Activated CD4-positive, alpha-beta T cell treated with anti-CD3 and anti-CD28 coated beads for 4 hours (primary cell): ENCODE data around the gene CDK5RAP2.

Experiments used
- DNase-seq, 2 donors: peaks; one replicate each; pipeline ENCODE4 v3.0.0-alpha.2; 2020

CDK5RAP2 gene

DNA sequence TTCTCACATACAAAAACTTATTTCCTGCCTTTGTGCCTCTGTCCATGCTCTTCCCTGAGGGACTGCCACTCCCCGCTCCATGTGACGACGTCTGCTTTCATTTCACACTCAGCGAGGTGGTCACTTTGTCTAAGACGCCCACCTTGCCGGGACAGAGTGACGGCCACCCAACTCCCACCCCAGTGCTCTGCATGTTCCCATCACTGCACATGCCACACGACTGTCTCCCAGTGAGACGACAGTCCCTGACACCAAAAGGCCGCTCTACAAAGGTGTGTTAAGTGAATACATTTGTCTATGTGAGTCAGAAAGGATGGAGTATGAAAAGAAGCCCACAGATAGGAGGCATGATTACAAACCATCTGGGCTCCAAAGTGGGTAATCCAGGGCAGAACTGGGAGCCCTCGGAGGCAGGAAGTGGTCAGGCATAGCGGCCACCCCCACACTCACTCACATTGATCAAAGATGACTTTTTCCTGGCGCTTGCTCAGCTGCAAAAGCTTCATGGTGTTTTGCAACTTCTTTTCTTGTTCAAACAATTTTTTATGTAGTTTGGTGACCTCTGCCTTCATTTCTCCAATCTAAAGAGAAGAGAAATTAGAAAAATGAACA, 185.8 kb downstream of the CDK5RAP2 start:
- peak in 1 of 2 donors; percentile 9 for DNase-seq

DNA sequence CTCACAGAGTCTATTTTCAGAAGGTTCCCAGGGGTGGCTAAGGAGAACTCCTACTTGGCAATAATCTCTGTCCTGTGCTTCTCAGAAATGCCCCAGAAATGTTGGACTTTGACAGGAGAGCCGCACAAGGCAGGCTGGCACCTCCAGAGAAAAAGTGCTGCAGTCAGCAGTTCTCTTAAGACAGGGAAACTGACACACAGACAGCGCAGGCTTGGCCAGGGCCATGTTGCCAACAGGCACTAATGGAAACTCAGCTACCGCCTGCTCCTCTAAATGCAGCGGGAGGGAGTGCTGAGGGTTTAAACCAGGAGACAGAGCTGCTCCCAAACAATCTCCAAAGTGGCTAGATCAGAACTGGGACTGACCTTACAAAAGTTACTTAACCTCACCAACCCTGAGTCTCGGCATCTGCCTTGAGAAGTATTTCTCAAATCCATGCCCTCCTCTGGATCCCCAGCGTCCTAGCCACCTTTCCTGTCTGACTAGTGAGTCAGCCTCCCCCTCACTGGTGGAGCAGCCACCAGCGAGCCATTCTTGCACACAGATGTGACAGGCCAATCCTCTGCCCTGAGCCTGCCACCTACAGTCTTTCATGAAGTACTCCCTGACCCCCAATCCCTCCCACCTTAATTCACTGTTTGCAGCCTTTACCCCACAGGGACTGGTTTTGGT, 186.4 kb downstream of the CDK5RAP2 start:
- no peak for DNase-seq

GRCh38 chr9:120392711-120393110, 187.3 kb downstream of the CDK5RAP2 start:
- no peak for DNase-seq

GRCh38 chr9:120392245-120392644, 187.7 kb downstream of the CDK5RAP2 start:
- no peak for DNase-seq

DNA sequence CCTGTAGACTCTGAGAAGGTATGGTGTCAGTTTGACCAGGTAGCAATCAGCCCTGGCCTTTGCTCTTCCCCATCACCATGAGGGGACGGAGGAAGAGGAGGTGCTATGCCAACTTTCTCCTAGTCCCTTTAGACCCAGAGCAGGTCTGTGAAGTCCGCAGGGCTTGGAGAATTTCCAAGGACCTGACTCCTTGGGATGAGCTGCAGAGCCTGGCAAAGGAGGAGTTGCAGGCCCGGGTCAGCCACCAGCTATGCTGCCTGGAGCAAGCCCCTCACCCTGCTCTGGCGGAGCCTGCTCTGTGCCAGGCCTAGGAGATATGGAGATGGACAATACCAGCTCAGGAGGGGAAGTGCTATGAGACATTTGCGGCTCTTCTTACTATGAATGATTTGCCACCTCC, 188.3 kb downstream of the CDK5RAP2 start:
- no peak for DNase-seq

DNA sequence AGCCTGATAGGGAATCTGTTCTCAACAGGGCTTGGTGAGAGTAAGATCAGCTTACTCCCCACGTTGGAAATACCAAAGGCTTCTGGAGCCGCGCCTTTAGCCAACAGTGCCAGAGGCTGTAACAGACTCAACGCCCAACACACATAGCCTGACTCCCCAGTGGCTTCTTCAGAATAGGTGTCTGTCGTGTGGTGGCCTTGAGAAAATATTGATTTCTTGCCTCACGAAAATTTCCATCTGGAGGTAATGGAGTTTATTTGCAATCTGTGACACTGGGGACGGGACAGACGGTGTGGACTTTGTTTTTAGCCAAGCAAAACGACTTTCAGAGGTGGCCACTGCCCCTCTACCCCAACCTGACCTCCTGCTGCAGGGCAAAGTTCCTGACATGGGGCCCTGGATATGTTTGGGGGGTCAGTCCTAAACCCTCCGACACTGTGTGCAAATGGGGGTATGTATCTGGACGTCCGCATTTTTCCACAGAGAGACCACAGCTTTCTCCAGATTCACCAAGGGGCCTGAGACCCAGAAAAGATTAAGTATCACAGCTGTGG, 189.3 kb downstream of the CDK5RAP2 start:
- no peak for DNase-seq

- no peak for DNase-seq
These were observed 190.1 kb downstream of the CDK5RAP2 start for GRCh38 chr9:120389867-120390266.

GRCh38 chr9:120389300-120389699, 190.7 kb downstream of the CDK5RAP2 start:
- DNase-seq = no peak

- no peak for DNase-seq
These were observed 191.7 kb downstream of the CDK5RAP2 start for GRCh38 chr9:120388003-120388855.

DNA sequence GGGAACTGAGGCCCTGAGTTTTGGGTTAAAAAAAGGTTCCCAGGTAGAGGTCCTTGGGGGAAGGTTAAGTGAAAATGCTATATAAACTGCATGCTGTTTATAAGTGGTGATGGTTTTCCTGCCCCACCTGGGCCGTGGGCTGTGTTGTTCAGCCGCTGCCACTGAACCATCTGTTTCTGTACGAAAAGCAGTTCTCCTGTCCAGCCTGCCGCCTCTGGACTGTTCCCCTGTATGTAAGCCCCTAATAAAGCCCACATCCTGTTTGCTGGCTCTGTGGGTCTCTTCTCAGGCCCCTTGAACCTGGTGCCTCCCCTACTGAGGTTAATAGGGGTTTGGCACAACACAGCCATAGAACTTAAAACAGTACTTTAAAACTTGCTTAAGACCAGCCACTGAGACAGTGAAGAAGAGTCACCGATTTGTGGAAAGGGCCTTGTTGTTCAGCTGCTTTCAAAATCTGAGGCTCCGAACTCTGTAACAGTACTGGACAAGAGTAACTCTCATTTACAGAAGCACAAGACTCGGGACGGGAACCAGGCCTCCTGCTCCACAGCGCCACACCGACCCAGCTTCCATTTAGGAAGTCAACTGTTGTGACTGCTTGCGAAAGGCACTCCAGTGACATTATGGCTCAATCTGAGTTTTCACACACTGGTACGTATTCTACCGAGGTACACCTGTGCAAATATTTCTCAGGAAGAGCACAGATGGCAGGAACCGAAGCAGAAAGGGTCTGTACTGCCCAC, 192.5 kb downstream of the CDK5RAP2 start:
- no peak for DNase-seq

- DNase-seq = no peak
These were observed 193.4 kb downstream of the CDK5RAP2 start for GRCh38 chr9:120386390-120387131.

- DNase-seq = no peak
These were observed 194.2 kb downstream of the CDK5RAP2 start for GRCh38 chr9:120385606-120386389.

DNA sequence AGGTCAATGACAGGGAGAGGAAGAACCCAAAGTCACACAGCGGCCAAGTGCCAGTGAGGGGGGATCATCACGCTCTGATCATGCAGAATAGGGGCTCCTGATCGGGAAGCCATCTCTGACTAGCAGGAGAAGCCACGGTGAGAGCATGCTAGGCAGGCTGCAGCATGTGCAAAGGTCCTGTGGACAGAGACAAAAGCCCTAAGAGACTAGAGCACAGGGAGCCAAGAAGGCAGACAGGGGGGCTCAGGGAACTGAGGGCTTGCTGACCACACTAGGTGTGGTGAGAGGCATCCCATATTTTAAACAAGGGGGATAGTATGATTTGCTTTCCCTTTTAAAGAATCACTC, 195.1 kb downstream of the CDK5RAP2 start:
- no peak for DNase-seq

DNA sequence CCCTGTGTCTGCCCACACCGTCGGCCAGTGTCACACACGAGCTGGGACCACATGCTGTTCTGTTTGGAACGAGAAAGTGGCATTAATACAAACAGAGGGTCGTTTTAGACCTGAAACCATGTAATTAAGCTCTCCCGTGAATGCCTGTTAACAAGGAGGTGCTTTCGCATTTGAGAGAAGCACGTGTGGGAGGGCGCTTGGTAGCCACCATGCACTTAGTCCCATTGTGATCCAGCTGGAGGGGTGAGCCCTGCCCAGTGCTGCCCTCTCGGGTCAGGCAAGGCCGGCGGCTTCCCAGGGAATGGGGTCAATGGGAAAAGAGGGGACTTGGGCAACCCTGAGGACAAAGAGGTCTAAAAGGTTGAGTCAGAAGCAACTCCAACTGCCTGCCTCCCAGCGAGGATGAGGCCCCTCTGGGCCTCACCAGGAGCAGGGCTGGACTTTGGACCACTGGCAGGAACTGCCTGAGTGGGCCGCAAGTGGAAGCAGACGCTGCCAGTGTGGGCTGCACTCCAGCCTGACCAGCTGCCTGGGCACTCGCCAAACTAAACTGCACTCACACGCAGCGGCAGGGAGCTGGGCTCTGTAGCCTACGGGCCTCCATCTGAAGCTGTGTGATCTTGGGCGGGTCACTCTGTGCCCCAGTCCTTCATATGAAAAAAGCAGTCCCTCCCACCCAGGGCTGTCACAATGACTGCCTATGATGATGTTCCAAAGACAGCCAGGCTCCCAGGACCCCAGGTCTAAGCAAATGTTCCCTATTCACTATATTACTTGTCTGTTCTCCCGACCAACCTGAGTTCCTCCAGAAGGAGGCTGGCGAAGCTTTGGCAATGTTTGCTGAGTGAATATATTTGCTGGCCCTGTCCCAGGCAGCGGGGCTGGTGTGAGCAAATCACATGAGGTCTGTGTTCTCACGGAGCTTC, 195.7 kb downstream of the CDK5RAP2 start:
- no peak for DNase-seq

- DNase-seq = no peak
These were observed 196.4 kb downstream of the CDK5RAP2 start for GRCh38 chr9:120383611-120383998.

DNA sequence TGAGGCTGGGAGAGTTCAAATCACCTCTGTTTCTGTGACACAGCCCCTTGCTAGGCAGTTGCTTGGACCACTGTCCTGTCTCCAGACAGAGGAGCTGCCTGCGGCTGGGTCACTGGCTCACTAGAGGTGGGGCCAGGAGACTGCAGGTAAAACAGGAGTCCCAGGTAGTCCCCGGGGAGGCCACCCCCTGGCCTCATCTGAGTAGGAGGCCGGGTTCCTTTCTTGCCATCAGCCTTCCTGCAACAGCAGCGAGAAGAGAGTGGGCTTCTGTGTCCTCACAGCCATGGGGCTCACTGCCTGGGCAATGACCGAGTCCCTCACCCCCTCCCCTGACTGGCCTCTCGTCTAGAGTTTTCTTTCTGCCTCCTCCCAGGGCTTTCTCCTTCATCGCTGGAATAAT, 197.5 kb downstream of the CDK5RAP2 start:
- no peak for DNase-seq

DNA sequence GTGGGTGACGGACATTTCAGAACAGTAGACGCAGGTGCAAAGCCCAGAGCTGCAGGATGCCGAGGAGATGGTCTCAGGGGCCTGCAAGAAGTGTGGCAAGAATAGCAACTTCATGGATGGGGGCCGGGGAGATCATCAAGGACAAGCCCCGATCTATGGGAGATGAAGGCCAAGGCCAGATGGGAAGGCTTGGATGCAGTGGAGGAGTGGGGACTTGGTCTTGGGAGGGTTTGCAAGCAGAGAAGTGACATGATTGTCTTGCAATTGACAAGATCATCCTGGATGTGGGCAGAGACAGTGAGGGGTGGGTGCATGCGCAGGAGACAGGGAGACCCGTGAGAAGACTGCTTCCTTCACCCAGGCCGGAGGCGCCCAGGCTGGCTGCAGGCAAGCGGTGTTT, 198.1 kb downstream of the CDK5RAP2 start:
- no peak for DNase-seq

DNA sequence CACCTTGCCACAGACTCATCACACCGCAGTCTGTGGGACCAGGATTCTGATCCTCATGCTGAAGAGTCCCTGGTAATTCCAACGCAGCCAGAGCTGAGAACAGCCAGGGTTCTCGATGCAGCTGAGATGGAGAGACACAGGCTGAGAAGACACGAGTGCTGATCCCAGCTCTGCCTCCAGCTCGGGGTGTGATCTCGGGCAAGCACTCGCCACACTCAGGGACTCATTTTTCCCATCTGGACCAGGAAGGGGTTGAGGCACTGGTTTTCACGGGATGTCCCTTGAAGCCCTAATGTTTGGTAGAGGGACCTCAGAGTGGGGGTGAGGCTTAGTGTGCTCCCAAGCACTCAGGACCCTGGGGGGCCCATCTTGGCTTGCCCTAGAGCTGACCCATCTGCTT, 200.4 kb downstream of the CDK5RAP2 start:
- no peak for DNase-seq

DNA sequence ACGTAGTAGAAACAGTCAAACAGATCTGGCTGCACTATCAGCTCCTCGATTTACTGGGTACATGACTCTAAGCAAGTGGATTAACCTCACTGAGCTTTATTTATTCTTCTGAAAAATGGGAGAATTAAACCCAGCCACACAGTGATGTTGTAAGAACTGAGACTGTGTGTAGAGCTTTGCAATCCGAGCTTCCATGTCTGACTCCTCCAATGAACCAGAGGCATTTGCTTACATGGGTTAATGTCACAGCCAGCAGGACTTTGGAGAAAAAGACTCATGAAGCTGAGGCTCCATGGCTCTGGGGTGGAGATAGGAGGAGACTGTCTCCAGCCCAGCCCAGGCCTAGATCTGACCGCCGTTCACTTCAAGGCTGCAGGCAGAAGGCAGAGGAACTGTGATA, 201.3 kb downstream of the CDK5RAP2 start:
- DNase-seq = no peak
